ELR (cell line): ENCODE data around the gene RNF168.
"Not testable (repeated sequence)": the region's sequence is repeated elsewhere in the genome, so short reads cannot be mapped to it uniquely, and the experiment has no call there.

Experiments used
- DNase-seq: peaks from one replicate; pipeline ENCODE4 v3.0.0-alpha.2; 2015; ENCODE audit warnings: low read depth

RNF168 gene

DNA sequence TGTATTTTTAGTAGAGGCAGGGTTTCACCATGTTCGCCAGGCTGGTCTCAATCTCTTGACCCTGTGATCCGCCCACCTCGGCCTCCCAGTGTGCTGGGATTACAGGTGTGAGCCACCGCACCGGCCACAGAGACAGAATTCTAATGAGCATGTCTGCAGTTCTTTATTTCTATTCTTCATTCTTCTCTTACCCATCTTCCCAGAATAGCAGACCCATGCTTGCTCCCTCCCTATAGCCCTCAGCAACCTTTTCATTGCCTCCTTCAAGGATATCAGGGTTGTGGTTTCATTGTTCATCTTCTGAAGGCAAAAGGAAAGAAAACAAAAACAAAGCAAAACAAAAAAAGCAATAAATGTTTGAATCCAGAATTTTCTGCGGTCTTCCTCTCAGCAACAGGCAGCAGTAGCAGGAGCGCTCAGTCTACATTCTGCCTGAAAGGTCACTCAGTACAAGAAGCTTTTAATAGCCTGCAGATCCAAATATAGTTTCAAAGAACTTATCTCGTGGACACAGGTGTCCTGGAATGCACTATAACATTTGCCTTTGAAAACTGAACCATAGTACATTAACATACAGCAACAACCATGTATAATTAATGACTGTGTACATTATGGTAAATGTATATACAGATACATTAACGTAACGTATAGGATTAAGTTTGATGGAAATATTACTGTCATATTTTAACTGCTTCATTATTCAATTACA lies 11.5 kb upstream of the RNF168 start, which contains the start of gene SMCO1:
TSS of gene SMCO1 (minus strand) at position 434 of the 709 bp plus-strand sequence. CDS start at position 297, 137 bp downstream.
- DNase-seq, result no peak

DNA sequence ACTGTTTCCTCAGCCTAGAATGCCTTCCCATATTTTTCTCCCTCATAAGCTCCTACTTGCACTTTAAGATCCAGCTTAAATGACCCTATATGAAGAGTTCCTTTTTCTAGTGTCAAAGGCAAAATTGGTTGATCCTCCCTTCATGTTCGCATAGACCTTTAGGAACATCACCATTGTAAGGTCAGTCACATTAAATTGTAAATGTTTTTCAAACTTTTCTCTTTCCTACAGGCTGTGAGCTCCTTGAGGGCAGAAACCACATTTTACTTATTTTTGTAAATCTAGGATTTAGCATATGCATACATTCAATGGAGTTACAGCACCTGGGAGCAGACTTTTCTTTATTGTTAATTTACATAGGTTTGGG lies 10.8 kb upstream of the RNF168 start:
- no peak for DNase-seq

- DNase-seq, result peak; percentile 86
Observed at GRCh38 chr3:196513697-196514349, 10.3 kb upstream of the RNF168 start.

DNA sequence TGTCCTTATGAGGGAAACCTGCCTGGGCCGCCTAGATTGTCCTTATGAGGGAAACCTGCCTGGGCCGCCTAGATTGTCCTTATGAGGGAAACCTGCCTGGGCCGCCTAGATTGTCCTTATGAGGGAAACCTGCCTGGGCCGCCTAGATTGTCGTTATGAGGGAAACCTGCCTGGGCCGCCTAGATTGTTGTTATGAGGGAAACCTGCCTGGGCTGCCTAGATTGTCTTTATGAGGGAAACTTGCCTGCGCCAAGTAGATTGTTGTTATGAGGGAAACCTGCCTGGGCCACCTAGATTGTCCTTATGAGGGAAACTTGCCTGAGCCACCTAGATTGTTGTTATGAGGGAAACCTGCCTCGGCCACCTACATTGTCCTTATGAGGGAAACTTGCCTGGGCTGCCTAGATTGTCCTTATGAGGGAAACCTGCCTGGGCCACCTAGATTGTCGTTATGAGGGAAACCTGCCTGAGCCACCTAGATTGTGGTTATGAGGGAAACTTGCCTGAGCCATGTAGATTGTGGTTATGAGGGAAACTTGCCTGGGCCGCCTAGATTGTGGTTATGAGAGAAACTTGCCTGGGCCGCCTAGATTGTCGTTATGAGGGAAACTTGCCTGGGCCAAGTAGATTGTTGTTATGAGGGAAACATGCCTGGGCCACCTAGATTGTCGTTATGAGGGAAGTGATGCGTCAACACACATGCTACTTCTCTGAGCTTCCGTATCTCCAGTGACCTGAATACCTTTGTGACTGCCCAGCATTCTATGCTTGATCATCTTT lies 8.3 kb upstream of the RNF168 start:
- DNase-seq, result not testable (repeated sequence)

GRCh38 chr3:196511108-196511507 lies 7.5 kb upstream of the RNF168 start:
- not testable (repeated sequence) for DNase-seq

GRCh38 chr3:196506687-196507086 lies 3.1 kb upstream of the RNF168 start:
- no peak for DNase-seq

- no peak for DNase-seq
Observed at GRCh38 chr3:196504556-196504955, 988 bp upstream of the RNF168 start.

DNA sequence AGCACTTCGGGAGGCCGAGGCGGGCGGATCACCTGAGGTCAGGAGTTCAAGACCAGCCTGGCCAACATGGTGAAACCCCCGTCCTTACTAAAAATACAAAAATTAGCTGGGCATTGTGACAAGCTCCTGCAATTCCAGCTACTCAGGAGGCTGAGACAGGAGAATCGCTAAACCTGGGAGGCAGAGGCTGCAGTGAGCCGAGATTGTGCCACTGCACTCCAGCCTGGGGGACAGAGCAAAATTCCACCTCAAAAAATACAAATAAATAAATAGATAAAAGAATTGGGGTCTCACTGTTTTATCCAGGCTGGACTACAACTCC lies 470 bp upstream of the RNF168 start:
- DNase-seq, result not testable (repeated sequence)

- peak; percentile 96 for DNase-seq
Observed at GRCh38 chr3:196502775-196503195, 783 bp downstream of the RNF168 start.

- DNase-seq, result peak; percentile 77
Observed at GRCh38 chr3:196501316-196502044, 2.1 kb downstream of the RNF168 start.

GRCh38 chr3:196499807-196500524 lies 3.6 kb downstream of the RNF168 start:
- peak; percentile 51 for DNase-seq

DNA sequence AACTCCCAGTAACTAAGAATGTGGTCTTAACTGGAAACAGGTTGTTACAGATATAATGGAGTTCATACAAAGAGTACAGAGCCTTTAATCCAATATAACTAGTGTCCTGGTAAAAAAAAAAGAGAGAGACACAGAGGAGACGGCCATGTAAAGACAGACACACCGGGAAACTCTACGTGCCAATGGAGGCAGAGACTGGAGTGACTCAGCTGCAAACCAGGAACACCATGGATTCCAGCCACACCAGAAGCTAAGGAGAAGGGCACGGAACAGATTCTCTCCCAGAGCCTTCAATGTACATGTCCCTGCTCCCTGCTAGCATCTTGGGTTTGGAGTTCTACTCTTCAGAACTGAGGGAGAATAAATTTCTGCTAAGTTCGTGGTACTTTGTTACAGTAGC lies 4.5 kb downstream of the RNF168 start:
- peak; percentile 79 for DNase-seq

DNA sequence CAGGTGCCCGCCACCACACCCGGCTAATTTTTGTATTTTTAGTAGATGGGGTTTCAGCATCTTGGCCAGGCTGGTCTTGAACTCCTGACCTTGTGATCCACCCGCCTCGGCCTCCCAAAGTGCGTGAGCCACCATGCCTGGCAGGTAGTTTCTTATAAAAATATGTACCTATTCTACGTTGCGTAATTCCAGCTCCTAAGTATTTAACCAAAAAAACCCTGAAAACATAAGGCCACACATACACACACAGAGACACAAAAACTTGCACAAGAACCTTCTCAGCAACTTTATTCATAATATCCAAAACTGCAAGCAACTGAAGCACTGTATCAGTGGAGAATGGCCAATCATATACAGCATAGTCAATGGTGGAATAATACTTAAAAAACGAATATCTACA lies 5.3 kb downstream of the RNF168 start:
- no peak for DNase-seq

- no peak for DNase-seq
Observed at GRCh38 chr3:196496183-196496582, 7.4 kb downstream of the RNF168 start.

DNA sequence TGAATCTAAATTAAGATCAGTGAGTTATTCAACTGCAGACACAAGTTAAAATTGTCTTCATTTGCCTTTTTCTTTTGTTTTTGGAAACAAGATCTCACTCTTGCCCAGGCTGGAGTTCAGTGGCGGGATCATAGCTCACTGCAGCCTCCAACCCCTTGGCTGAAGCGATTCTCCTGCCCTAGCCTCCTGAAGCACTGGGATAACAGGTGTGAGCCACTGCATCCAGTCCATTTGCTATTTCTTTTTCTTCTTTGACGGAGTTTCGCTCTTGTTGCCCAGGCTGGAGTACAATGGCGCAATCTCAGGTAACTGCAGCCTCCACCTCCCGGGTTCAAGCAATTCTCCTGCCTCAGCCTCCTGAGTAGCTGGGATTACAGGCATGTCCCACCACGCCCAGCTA lies 10.3 kb downstream of the RNF168 start:
- no peak for DNase-seq

DNA sequence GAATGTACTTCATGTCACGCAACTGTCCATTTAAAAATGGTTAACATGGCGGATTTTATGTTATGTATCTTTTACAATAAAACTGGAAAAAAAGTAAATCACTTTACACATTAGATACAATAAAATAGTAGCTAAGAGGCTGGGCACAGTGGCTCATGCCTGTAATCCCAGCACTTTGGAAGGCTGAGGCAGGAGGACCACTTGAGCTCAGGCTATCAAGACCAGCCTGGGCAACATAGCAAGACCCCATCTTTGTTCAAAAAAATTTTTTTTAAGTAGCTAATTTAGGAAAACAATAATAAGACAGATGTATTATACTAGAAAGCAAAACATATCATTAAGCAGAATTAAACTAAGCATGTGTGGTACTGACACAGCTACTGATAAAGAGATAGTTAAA lies 11.5 kb downstream of the RNF168 start:
- no peak for DNase-seq

DNA sequence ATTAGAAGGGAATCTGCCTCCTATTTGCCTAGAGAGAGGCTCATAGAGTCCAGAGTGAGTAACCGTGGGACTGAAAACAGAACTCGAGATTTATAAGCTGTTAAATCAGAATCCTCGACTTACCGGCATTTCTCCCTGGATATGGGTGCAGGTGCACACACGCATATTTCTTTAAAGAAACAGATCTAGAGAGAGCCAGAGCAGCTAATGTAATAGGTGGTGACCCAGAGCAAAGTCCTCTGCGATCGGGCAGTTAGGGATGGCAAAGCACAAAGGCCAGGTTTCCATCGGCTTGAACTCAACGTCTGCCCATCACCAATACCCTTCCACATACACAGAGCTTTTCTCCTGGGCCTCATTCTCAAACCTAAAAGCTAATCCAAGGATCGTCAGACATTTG lies 13.8 kb downstream of the RNF168 start:
- no peak for DNase-seq

DNA sequence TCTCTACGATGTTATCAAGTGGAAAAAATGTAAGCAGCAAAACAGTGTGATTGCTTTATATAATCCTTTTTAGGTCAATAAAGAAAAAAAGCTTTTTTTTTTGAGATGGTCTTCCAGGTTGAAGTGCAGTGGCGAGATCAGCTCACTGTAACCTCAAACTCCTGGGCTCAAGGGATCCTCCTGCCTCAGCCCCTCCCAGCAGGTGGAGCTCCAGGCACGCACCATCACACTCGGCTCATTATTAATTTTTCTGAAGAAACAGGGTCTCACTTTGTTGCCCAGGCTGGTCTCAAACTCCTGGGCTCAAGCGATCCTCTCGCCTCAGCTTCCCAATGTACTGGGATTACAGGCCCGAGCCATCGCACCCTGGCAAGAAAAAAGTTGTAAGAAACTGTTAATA lies 17.3 kb downstream of the RNF168 start:
- DNase-seq, result peak; percentile 22

DNA sequence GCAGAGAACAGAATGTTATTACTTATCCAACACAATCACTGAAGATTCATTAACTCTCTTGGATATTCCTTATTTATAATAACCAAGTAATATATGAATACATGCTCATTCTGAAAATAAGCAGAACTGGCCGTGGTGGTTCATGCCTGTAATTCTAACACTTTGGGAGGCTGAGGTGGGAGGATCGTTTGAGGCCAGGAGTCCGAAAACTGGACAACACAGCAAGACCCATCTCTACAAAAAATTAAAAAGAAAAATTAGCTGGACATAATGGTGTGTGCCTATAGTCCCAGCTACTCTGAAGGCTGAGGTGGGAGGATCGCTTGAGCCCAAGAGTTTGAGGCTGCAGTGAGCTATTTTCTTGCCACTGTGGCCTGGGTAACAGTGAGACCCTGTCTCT lies 25.9 kb downstream of the RNF168 start:
- DNase-seq, result no peak

DNA sequence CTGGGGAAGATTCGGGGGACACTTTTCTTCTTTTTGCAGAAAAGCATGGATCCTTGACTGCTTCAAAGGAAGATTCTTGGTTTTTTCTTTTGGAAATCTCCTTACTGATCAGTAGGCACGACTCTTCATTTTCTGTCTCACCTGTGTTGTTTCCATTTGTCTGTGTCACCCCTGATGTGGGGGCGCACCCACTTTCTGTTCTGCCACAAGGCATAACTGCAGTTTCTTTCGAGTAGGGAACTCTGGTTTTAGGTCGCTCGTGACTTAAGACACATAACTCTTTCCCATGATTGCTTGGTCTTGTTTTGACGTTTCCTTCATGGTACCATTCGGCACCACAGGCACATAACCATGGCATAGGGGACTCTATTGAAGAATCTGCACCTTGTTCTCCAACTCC lies 31.3 kb downstream of the RNF168 start:
- no peak for DNase-seq

DNA sequence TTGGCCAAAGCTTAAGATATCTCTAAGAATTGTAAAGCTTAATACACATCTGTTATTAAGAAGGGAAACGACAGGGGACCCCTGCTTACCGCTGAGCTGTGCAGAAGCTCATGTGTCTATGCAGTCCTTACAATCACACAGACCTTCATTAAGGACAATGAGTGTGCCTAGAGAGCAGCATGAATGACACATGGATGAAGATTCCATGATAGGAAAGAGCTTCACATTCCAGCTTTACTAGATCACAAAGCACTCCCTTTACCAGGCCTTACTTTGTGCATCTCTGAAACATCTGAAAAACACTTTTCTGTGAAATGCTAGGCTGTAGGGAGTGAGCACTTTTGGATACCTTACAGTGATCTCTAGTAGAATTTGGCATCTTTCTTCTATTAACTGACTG lies 32.0 kb downstream of the RNF168 start:
- DNase-seq, result peak; percentile 57

DNA sequence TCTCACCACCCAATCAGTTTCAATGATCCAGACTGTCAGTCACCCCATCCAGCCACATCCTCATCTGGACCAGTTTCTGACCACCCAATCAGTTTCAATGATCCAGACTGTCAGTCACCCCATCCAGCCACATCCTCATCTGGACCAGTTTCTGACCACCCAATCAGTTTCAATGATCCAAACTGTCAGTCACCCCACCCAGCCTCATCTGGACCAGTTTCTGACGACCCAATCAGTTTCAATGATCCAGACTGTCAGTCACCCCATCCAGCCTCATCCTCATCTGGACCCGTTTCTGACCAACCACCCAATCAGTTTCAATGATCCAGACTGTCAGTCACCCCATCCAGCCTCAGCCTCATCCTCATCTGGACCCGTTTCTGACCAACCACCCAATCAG lies 33.4 kb downstream of the RNF168 start:
- DNase-seq, result not testable (repeated sequence)
